Measurements from ENCODE around the gene MYOD1.

DNA sequence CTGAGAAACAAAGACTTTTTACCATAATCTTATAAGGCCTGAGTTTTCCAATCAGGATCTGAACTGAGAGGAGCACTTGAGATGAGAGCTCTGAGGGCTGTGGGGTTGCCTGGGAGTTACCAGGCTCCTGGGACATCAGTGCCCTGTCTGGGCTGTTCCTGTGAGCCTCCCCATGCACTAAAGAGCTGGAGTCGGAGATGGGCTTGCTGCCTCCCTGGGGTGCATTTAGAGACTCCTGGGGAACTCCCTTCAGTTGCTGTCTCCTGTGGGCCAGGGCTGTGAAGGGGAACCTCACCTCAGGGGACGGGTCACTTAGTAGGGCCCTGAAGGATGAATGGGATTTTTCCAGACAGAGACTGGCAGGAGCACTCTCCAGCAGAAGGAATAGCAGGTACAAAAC, 48.5 kb downstream of the MYOD1 start:
- TF ChIP-seq POLR2A (IDR thresholded peaks at IDR 0.05) (no peak), EP300 (IDR thresholded peaks at IDR 0.05) (no peak)
- TF ChIP-seq, protein P1, sequence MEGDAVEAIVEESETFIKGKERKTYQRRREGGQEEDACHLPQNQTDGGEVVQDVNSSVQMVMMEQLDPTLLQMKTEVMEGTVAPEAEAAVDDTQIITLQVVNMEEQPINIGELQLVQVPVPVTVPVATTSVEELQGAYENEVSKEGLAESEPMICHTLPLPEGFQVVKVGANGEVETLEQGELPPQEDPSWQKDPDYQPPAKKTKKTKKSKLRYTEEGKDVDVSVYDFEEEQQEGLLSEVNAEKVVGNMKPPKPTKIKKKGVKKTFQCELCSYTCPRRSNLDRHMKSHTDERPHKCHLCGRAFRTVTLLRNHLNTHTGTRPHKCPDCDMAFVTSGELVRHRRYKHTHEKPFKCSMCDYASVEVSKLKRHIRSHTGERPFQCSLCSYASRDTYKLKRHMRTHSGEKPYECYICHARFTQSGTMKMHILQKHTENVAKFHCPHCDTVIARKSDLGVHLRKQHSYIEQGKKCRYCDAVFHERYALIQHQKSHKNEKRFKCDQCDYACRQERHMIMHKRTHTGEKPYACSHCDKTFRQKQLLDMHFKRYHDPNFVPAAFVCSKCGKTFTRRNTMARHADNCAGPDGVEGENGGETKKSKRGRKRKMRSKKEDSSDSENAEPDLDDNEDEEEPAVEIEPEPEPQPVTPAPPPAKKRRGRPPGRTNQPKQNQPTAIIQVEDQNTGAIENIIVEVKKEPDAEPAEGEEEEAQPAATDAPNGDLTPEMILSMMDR (IDR thresholded peaks at IDR 0.05), result no peak

All from ovary (tissue), 3 donors.